ENCODE data around the gene PAPPA2.

The PAPPA2 gene

GRCh38 chr1:176800978-176801513 lies 338.1 kb downstream of the PAPPA2 start:
- no peak overlapping the region for H3K4me3 ChIP-seq (ENCODE audit: low read depth, low read length, poor library complexity, severe bottlenecking)
- no peak for TF ChIP-seq EZH2 (IDR thresholded peaks at IDR 0.05; ENCODE audit: borderline replicate concordance, low read length)
- TF ChIP-seq CTCF (IDR thresholded peaks at IDR 0.05; ENCODE audit: low read length): no peak
- H3K27me3 ChIP-seq (ENCODE audit: insufficient read depth, low read length): no peaks in the 10 kb centered on the region
- no peaks in the 10 kb centered on the region for H3F3A ChIP-seq (ENCODE audit: insufficient read depth, low read length)
- no peak overlapping the region for H3K4me2 ChIP-seq (ENCODE audit: low read length)
- H3K9me3 ChIP-seq (ENCODE audit: low read length): no peaks in the 10 kb centered on the region
- H3K9ac ChIP-seq (ENCODE audit: low read length): no peak overlapping the region
- no peak overlapping the region for H2AFZ ChIP-seq (ENCODE audit: low read length)
- H3K79me2 ChIP-seq (ENCODE audit: insufficient read depth, low read length): no peaks in the 10 kb centered on the region
- no peaks in the 10 kb centered on the region for H4K20me1 ChIP-seq (ENCODE audit: insufficient read depth, low read length)
- H3K36me3 ChIP-seq (ENCODE audit: insufficient read depth, low read length): no peaks in the 10 kb centered on the region
- no peaks in the 10 kb centered on the region for H3K4me1 ChIP-seq (ENCODE audit: insufficient read depth, low read length, severe bottlenecking)
- no peak overlapping the region for H3K27ac ChIP-seq (ENCODE audit: low read depth, low read length, poor library complexity, severe bottlenecking)
- no peaks in the 10 kb centered on the region for H3K9me2 ChIP-seq (ENCODE audit: low read depth, low read length)

- Histone ChIP-seq H3K4me2 (ENCODE audit: low read length) (no peak overlapping the region), H4K20me1 (ENCODE audit: insufficient read depth, low read length) (no peaks in the 10 kb centered on the region), H3K4me1 (ENCODE audit: insufficient read depth, low read length, severe bottlenecking) (no peaks in the 10 kb centered on the region), H3K9me3 (ENCODE audit: low read length) (no peaks in the 10 kb centered on the region), H3K79me2 (ENCODE audit: insufficient read depth, low read length) (no peaks in the 10 kb centered on the region), H3K9ac (ENCODE audit: low read length) (no peak overlapping the region), H2AFZ (ENCODE audit: low read length) (no peak overlapping the region), H3K27me3 (ENCODE audit: insufficient read depth, low read length) (no peaks in the 10 kb centered on the region), H3K36me3 (ENCODE audit: insufficient read depth, low read length) (no peaks in the 10 kb centered on the region), H3K27ac (ENCODE audit: low read depth, low read length, poor library complexity, severe bottlenecking) (no peak overlapping the region), H3K4me3 (ENCODE audit: low read depth, low read length, poor library complexity, severe bottlenecking) (no peak overlapping the region), H3F3A (ENCODE audit: insufficient read depth, low read length) (no peaks in the 10 kb centered on the region), H3K9me2 (ENCODE audit: low read depth, low read length) (no peaks in the 10 kb centered on the region)
- TF ChIP-seq EZH2 (IDR thresholded peaks at IDR 0.05; ENCODE audit: borderline replicate concordance, low read length): no peak
- no peak for TF ChIP-seq CTCF (IDR thresholded peaks at IDR 0.05; ENCODE audit: low read length)
These were observed 338.6 kb downstream of the PAPPA2 start for GRCh38 chr1:176801514-176802020.

- H2AFZ ChIP-seq (ENCODE audit: low read length): no peak overlapping the region
- H3K36me3 ChIP-seq (ENCODE audit: insufficient read depth, low read length): no peaks in the 10 kb centered on the region
- no peak overlapping the region for H3K27ac ChIP-seq (ENCODE audit: low read depth, low read length, poor library complexity, severe bottlenecking)
- no peaks in the 10 kb centered on the region for H3K9me3 ChIP-seq (ENCODE audit: low read length)
- no peaks in the 10 kb centered on the region for H3K79me2 ChIP-seq (ENCODE audit: insufficient read depth, low read length)
- no peaks in the 10 kb centered on the region for H3K27me3 ChIP-seq (ENCODE audit: insufficient read depth, low read length)
- TF ChIP-seq CTCF (IDR thresholded peaks at IDR 0.05; ENCODE audit: low read length) (no peak), EZH2 (IDR thresholded peaks at IDR 0.05; ENCODE audit: borderline replicate concordance, low read length) (no peak)
- H3K4me2 ChIP-seq (ENCODE audit: low read length): no peak overlapping the region
- H3F3A ChIP-seq (ENCODE audit: insufficient read depth, low read length): no peaks in the 10 kb centered on the region
- H3K9me2 ChIP-seq (ENCODE audit: low read depth, low read length): no peaks in the 10 kb centered on the region
- no peak overlapping the region for H3K9ac ChIP-seq (ENCODE audit: low read length)
- H4K20me1 ChIP-seq (ENCODE audit: insufficient read depth, low read length): no peaks in the 10 kb centered on the region
- no peak overlapping the region for H3K4me3 ChIP-seq (ENCODE audit: low read depth, low read length, poor library complexity, severe bottlenecking)
- H3K4me1 ChIP-seq (ENCODE audit: insufficient read depth, low read length, severe bottlenecking): no peaks in the 10 kb centered on the region
These were observed 339.3 kb downstream of the PAPPA2 start for GRCh38 chr1:176802316-176802715.
